Uterus (tissue), 4 donors: ENCODE measurements around the gene TOM1L1. TPM values are rescaled to one million over a fixed set of nuclear protein-coding genes. Genes with fewer than 3 reads are reported as not detected.

Experiments used
- DNase-seq, 2 donors: peaks; one replicate each; pipeline ENCODE4 v3.0.0-alpha.2; 2019 to 2020
- H3K27ac ChIP-seq, 2 donors: fragments of 200-600 bp; sonication (generic); 1 replicate in 1 of 2; 2 replicates in 1 of 2; pipeline ENCODE4 v1.5.1; 2016 to 2018
- H3K27me3 ChIP-seq, 2 donors: fragments of 200-600 bp; sonication (generic); one replicate each; pipeline ENCODE4 v1.5.1; 2018 to 2019; ENCODE audit warnings: control low read depth in 1 of 2
- H3K36me3 ChIP-seq, 2 donors: fragments of 200-600 bp; sonication (generic); one replicate each; pipeline ENCODE4 v1.5.1; 2019; ENCODE audit warnings: control low read depth in 1 of 2
- H3K4me1 ChIP-seq, 2 donors: fragments of 200-600 bp; sonication (generic); one replicate each; pipeline ENCODE4 v1.5.1; 2018 to 2019; ENCODE audit warnings: control low read depth in 1 of 2
- H3K4me3 ChIP-seq, 2 donors: fragments of 200-600 bp; sonication (generic); 1 replicate in 1 of 2; 2 replicates in 1 of 2; pipeline ENCODE4 v1.5.1; 2018 to 2019; ENCODE audit warnings: mild to moderate bottlenecking in 1 of 2
- H3K9me3 ChIP-seq, 2 donors: fragments of 200-600 bp; sonication (generic); one replicate each; pipeline ENCODE4 v1.5.1; 2019; ENCODE audit warnings: control low read depth in 1 of 2
- CTCF ChIP-seq, 4 experiments: fragments of 200-600 bp in 2 of 4; fragments of 450-650 bp in 2 of 4; sonication (generic) in 2 of 4; IDR thresholded peaks; one replicate each; pipeline ENCODE4 v1.5.1; 2016 to 2019; ENCODE audit warnings: antibody characterized with exemption in 4 of 4, mild to moderate bottlenecking in 2 of 4, moderate library complexity in 1 of 4
- POLR2A ChIP-seq, 2 donors: fragments of 450-650 bp; IDR thresholded peaks; one replicate each; pipeline ENCODE4 v1.6.1; 2016; ENCODE audit warnings: antibody characterized with exemption in 2 of 2, mild to moderate bottlenecking in 1 of 2, moderate library complexity in 1 of 2
- intact Hi-C: fragments of 100-400 bp; cut with DNase I; formaldehyde crosslinking; loops from one replicate; pipeline ENCODE4 v1.15.1; 2023; ENCODE audit warnings: low total_unique reads
- total RNA-seq, 4 donors: library from RNA; depleted of rRNA in 3 of 4; stranded (reverse); fragments of >200 nt in 3 of 4; gene quantifications; one replicate each; pipeline versions ENCODE4 v1.1.0 to v1.2.4, GENCODE V29; 2014 to 2023
- donor health status: DM: yes; HTN: yes; CAD: no.

TOM1L1 gene
- total RNA-seq, 4 donors from 2014 or later = 3.1 to 37.1 (median 20.9) TPM

GRCh38 chr17:54948380-54948779 lies 47.7 kb downstream of the TOM1L1 start:
- Histone ChIP-seq H3K27ac (no peak overlapping the region), H3K9me3 (no peaks in the 10 kb centered on the region), H3K4me3 (no peak overlapping the region), H3K4me1 (no peaks in the 10 kb centered on the region), H3K27me3 (no peaks in the 10 kb centered on the region), H3K36me3 (no peaks in the 10 kb centered on the region)
- DNase-seq = no peak
- intact Hi-C loops = no loop called here
- TF ChIP-seq CTCF (IDR thresholded peaks at IDR 0.05) (no peak), POLR2A (IDR thresholded peaks at IDR 0.05) (no peak)

DNA sequence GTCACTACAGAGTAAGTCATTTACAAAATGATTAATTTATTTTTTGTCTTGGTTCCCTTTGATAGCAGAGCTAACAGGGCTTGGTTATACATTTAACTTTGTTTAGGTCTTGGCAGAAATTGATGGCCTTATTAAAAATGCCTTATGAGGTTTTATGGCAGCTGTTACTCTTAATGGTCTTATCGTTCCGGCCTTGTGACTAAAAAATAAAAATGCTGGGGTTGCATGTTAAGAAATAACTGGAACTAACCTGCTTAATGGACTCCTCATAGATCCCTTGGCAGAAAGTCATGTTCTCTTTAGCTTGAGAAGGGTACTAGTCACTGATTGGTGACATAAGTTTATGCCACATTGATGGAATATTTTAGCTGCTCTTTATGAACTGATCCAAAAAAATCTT lies 49.5 kb downstream of the TOM1L1 start:
- H3K27ac ChIP-seq = no peak overlapping the region

GRCh38 chr17:54951286-54951685 lies 50.6 kb downstream of the TOM1L1 start:
- H3K4me3 ChIP-seq = no peak overlapping the region
- TF ChIP-seq POLR2A (IDR thresholded peaks at IDR 0.05) (no peak), CTCF (IDR thresholded peaks at IDR 0.05) (no peak)
- no peaks in the 10 kb centered on the region for H3K9me3 ChIP-seq
- no peaks in the 10 kb centered on the region for H3K27me3 ChIP-seq
- intact Hi-C loops = no loop called here
- no peaks in the 10 kb centered on the region for H3K36me3 ChIP-seq
- DNase-seq = no peak
- no peaks in the 10 kb centered on the region for H3K4me1 ChIP-seq
- no peak overlapping the region for H3K27ac ChIP-seq

More for the DNA sequence above, 49.5 kb downstream of the TOM1L1 start:
- Histone ChIP-seq H3K36me3 (no peaks in the 10 kb centered on the region), H3K9me3 (no peaks in the 10 kb centered on the region), H3K27me3 (no peaks in the 10 kb centered on the region), H3K4me1 (no peaks in the 10 kb centered on the region), H3K4me3 (no peak overlapping the region)
- TF ChIP-seq POLR2A (IDR thresholded peaks at IDR 0.05) (no peak), CTCF (IDR thresholded peaks at IDR 0.05) (no peak)
- intact Hi-C loops = no loop called here
- DNase-seq = no peak

DNA sequence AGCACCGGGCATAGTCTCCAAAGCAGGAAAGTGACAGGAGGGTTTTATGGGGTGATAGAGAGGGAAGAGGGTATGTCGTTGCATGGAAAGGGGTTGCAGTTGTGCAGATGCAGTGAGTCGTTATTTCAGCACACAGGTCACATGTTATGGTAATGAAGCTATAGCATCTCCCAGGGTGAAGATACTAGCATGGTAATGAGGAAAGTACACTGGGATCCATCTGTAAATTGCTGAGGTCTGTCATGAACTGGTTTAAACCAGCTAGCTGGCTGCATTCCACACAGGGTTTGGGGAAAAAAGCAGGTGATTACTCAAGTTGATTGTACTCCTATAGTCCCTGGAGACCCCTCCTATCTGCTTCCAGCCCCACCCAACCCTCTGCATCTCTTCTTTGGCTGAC lies 56.1 kb downstream of the TOM1L1 start:
- no peaks in the 10 kb centered on the region for H3K36me3 ChIP-seq
- TF ChIP-seq CTCF (IDR thresholded peaks at IDR 0.05) (no peak), POLR2A (IDR thresholded peaks at IDR 0.05) (no peak)
- no peaks in the 10 kb centered on the region for H3K4me1 ChIP-seq
- no peak overlapping the region for H3K27ac ChIP-seq
- H3K4me3 ChIP-seq = no peak overlapping the region
- H3K27me3 ChIP-seq = no peaks in the 10 kb centered on the region
- intact Hi-C loops = no loop called here
- no peak for DNase-seq
- H3K9me3 ChIP-seq = no peaks in the 10 kb centered on the region

DNA sequence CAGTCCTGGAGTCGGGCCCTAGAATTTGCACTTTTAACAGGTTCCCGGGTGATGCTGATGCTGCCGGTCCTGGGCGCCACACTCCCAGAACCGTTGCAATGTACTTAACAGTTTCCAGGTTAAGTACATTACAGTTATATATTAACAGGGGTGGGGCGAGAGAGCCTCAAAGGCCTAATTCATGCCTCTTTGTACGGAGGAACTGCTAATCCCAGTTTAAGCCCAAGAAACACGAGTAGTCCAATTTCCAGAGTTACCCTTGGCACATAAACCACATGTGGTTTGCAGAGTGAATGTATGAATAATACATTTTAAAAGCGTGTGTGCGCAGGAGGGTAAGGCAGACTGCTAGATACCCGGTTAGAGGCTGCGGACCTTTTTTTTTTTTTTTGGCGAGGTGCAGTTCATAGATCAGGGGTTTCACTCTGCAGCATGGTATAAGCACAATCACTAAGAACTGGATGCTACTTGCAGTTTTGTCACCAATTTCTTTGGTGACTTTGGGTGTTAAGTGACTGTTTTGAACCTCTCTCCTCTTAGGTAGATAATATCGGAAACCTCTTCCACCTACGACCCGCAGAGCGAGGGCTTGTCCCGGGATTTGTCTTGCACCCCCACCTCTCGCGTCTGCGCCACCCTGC lies 67.1 kb downstream of the TOM1L1 start:
- peak overlapping the region; percentile 93 for H3K4me3 ChIP-seq
- H3K27ac ChIP-seq = peak overlapping the region; percentile 84 to 88
- TF ChIP-seq CTCF (IDR thresholded peaks at IDR 0.05) = peak in 1 of 4 experiments; percentile 50
- no peak for TF ChIP-seq POLR2A (IDR thresholded peaks at IDR 0.05)
- no peaks in the 10 kb centered on the region for H3K36me3 ChIP-seq
- intact Hi-C loops = no loop called here
- H3K4me1 ChIP-seq = no peaks in the 10 kb centered on the region
- no peaks in the 10 kb centered on the region for H3K27me3 ChIP-seq
- no peak for DNase-seq
- no peaks in the 10 kb centered on the region for H3K9me3 ChIP-seq
